ENCODE results near the gene BEND6. TPM values are rescaled to one million over a fixed set of nuclear protein-coding genes. Genes with fewer than 3 reads are reported as not detected.

Gene BEND6
- total RNA-seq, 1 donor from 2014 or later = 1.2 TPM

GRCh38 chr6:56955171-56956155 lies 556 bp downstream of the BEND6 start:
- no peaks in the 10 kb centered on the region for H3K9me3 Mint-ChIP-seq (ENCODE audit: unreplicated experiment)
- peak; percentile 93 for DNase-seq
- no peaks in the 10 kb centered on the region for H3K36me3 Mint-ChIP-seq (ENCODE audit: unreplicated experiment)
- TF ChIP-seq CTCF (IDR thresholded peaks at IDR 0.05; ENCODE audit: partially characterized antibody, unreplicated experiment) = peak; percentile 75
- H3K27ac Mint-ChIP-seq (ENCODE audit: unreplicated experiment) = peak overlapping the region; percentile 10
- peak overlapping the region; percentile 74 for H3K4me3 Mint-ChIP-seq (ENCODE audit: unreplicated experiment)
- peaks cover 2% of the 10 kb centered on the region for H3K27me3 Mint-ChIP-seq (ENCODE audit: unreplicated experiment)
- H3K4me1 Mint-ChIP-seq (ENCODE audit: low read depth, unreplicated experiment) = peaks cover 2% of the 10 kb centered on the region

DNA sequence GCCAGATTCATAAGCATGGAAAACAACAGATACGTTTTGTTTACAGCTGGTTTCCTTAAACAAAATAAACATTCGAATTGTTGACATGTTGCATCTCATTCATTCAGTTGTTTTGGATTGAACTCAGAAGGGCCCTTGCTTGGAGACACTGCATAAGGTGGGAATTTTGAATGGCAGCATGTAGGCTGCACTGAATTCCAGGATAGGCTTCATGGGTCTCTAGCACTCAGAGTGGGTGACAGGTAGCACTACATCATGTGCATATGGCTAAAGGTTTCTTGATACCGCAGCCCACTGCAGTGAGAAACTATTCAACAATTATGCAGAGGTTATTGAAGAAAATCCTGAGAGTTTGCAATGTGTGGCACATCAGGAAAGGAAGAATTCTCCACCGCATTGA lies 1.6 kb downstream of the BEND6 start:
- Mint-ChIP-seq H3K9me3 (ENCODE audit: unreplicated experiment) (no peaks in the 10 kb centered on the region), H3K36me3 (ENCODE audit: unreplicated experiment) (no peaks in the 10 kb centered on the region), H3K27me3 (ENCODE audit: unreplicated experiment) (peaks cover 2% of the 10 kb centered on the region), H3K4me3 (ENCODE audit: unreplicated experiment) (no peak overlapping the region), H3K4me1 (ENCODE audit: low read depth, unreplicated experiment) (peaks cover 2% of the 10 kb centered on the region), H3K27ac (ENCODE audit: unreplicated experiment) (no peak overlapping the region)
- DNase-seq = no peak
- no peak for TF ChIP-seq CTCF (IDR thresholded peaks at IDR 0.05; ENCODE audit: partially characterized antibody, unreplicated experiment)

GRCh38 chr6:56957856-56958255 lies 2.9 kb downstream of the BEND6 start:
- H3K36me3 Mint-ChIP-seq (ENCODE audit: unreplicated experiment) = no peaks in the 10 kb centered on the region
- no peak for DNase-seq
- H3K4me3 Mint-ChIP-seq (ENCODE audit: unreplicated experiment) = no peak overlapping the region
- no peaks in the 10 kb centered on the region for H3K9me3 Mint-ChIP-seq (ENCODE audit: unreplicated experiment)
- no peak overlapping the region for H3K27ac Mint-ChIP-seq (ENCODE audit: unreplicated experiment)
- peaks cover 2% of the 10 kb centered on the region for H3K27me3 Mint-ChIP-seq (ENCODE audit: unreplicated experiment)
- peaks cover 2% of the 10 kb centered on the region for H3K4me1 Mint-ChIP-seq (ENCODE audit: low read depth, unreplicated experiment)
- TF ChIP-seq CTCF (IDR thresholded peaks at IDR 0.05; ENCODE audit: partially characterized antibody, unreplicated experiment) = no peak

- no peaks in the 10 kb centered on the region for H3K36me3 Mint-ChIP-seq (ENCODE audit: unreplicated experiment)
- TF ChIP-seq CTCF (IDR thresholded peaks at IDR 0.05; ENCODE audit: partially characterized antibody, unreplicated experiment) = no peak
Measured at GRCh38 chr6:56958481-56958880, 3.6 kb downstream of the BEND6 start.

DNA sequence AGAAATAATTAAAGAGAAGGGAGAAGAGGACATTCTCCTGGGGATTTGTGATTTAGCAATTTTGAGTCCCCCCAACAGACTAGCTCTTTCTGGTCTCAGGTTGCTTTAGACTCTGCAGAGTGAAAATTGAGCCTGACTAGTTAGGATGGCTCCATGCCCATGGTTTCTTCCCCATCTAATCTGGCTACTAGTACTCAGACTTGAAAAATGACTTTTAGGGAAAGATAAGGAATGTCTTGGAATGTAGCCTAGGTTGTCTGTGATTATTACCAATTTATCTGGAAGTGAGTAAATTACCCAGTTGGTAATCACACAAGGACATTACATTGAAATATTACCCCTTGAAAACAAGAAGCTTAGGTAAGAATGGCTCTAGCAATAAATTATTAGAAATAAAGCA lies 4.2 kb downstream of the BEND6 start:
- Mint-ChIP-seq H3K36me3 (ENCODE audit: unreplicated experiment) (no peaks in the 10 kb centered on the region), H3K4me1 (ENCODE audit: low read depth, unreplicated experiment) (no peaks in the 10 kb centered on the region), H3K27me3 (ENCODE audit: unreplicated experiment) (no peaks in the 10 kb centered on the region), H3K27ac (ENCODE audit: unreplicated experiment) (no peak overlapping the region), H3K4me3 (ENCODE audit: unreplicated experiment) (no peak overlapping the region), H3K9me3 (ENCODE audit: unreplicated experiment) (no peaks in the 10 kb centered on the region)
- no peak for TF ChIP-seq CTCF (IDR thresholded peaks at IDR 0.05; ENCODE audit: partially characterized antibody, unreplicated experiment)
- DNase-seq = no peak

More at GRCh38 chr6:56958481-56958880, 3.6 kb downstream of the BEND6 start:
- H3K4me1 Mint-ChIP-seq (ENCODE audit: low read depth, unreplicated experiment) = peaks cover 2% of the 10 kb centered on the region
- peaks cover 2% of the 10 kb centered on the region for H3K27me3 Mint-ChIP-seq (ENCODE audit: unreplicated experiment)
- H3K27ac Mint-ChIP-seq (ENCODE audit: unreplicated experiment) = no peak overlapping the region
- no peak overlapping the region for H3K4me3 Mint-ChIP-seq (ENCODE audit: unreplicated experiment)
- no peaks in the 10 kb centered on the region for H3K9me3 Mint-ChIP-seq (ENCODE audit: unreplicated experiment)
- DNase-seq = no peak
